Spleen (tissue), 7 donors: Measurements from ENCODE around the gene PRR22.

ENCODE experiments used
- CTCF ChIP-seq, 11 experiments: fragments of 200-600 bp in 7 of 11; fragments of 450-650 bp in 4 of 11; sonication (generic) in 4 of 11; IDR thresholded peaks in 8 of 11; conservative IDR thresholded peaks in 3 of 11; 1 replicate in 7 of 11; 2 replicates in 4 of 11; pipeline versions ENCODE4 v1.4.0 to v1.8.0; 2016 to 2021; ENCODE audit warnings: antibody characterized with exemption in 11 of 11, inconsistent platforms in 4 of 11, mild to moderate bottlenecking in 1 of 11
- POLR2A ChIP-seq, 3 donors: fragments of 450-650 bp; IDR thresholded peaks; one replicate each; pipeline ENCODE4 v1.5.1; 2017; ENCODE audit warnings: antibody characterized with exemption in 3 of 3, mild to moderate bottlenecking in 1 of 3
- POLR2AphosphoS5 ChIP-seq, 3 donors: sonication (generic); formaldehyde crosslinking; IDR thresholded peaks; one replicate each; pipeline ENCODE4 v1.5.1; 2017; ENCODE audit warnings: antibody characterized with exemption in 3 of 3
- donor health status: DM: no; HTN: no; CAD: no; lungs with moderate emphysema.
- donor health status: DM: no; HTN: no; CAD: no.
- donor health status: DM: no; HTN: no; CAD: no.

GRCh38 chr19:5832061-5832460 lies 47.5 kb upstream of the PRR22 start:
- TF ChIP-seq POLR2AphosphoS5 (IDR thresholded peaks at IDR 0.05): no peak
- no peak for TF ChIP-seq CTCF (IDR thresholded peaks at IDR 0.05 in 8 of 11, conservative IDR thresholded peaks at IDR 0.05 in 3 of 11)
- no peak for TF ChIP-seq POLR2A (IDR thresholded peaks at IDR 0.05)
